NCI-H128 (cell line): Measurements from ENCODE around the gene ARNT2.
"Not testable (repeated sequence)": the region's sequence is repeated elsewhere in the genome, so short reads cannot be mapped to it uniquely, and the experiment has no call there.

Experiments used
- DNase-seq: peaks from one replicate; lab custom pipeline; 2025; ENCODE audit not compliant: unreplicated experiment; lab: John Stamatoyannopoulos, UW

The ARNT2 gene

GRCh38 chr15:80404057-80404760 is at the start of gene ARNT2:
ARNT2 (plus strand) TSS chr15:80404382; CDS start chr15:80404516, 134 bp downstream.
- no peak for DNase-seq

DNA sequence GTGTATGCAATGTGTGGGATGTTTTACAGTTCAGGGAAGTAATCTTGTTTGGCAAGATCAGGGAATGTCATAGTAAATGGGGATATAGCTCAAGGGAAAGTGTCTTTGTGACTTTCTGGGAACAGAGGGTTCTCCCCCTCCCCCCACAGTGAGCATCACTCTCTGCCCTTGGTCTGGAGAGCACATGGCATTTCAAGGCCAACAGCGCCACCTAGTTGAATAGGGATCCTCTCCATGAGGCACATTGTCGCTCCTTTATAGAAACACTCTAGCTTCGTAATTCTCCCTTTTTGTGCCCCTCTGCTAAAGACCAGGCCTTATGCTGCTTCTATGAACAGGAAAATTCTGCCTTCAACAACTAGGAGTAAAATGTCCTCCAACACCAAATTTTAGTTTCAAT is 37.1 kb upstream of the ARNT2 start:
- DNase-seq, result no peak

DNA sequence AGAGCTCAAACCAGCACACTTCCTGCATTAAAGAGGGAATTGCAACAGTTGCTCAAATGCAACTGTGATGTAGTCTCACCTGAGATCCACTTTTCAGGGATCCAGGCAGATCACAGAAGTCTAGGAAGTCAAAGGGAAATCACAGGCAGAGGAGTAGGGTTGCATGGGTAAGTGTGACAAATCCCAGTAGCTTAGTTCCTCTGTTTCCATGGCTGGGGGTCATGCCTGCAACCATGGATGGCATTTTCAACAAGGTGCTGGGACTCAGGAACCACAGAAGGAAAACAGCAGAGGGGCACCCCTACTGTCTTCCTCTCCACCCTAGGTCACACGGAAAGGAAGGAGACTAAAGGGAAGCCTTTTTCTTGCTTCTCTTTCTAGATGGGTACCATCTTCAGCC is 36.5 kb upstream of the ARNT2 start:
- no peak for DNase-seq

DNA sequence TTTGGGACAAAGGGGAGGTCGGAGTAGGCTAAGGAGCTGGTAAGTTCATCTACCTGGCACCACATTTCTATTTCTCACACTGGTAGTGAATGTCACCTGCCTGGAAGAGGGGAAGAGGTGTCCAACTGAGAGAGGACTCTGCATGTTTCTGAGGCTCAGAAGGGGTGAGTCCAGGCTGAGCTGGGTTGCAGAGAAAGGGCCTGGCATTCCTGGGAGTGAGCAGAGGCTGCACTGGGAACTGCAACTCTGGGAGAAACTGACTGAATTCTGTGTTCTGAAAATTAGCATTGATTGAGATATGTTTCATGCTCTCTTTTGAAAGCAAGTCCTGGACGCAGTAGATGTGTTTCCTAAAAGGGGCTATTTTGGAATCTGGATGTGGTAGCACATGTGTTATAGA is 32.3 kb upstream of the ARNT2 start:
- no peak for DNase-seq

- no peak for DNase-seq
Observed at GRCh38 chr15:80374441-80374840, 29.7 kb upstream of the ARNT2 start.

DNA sequence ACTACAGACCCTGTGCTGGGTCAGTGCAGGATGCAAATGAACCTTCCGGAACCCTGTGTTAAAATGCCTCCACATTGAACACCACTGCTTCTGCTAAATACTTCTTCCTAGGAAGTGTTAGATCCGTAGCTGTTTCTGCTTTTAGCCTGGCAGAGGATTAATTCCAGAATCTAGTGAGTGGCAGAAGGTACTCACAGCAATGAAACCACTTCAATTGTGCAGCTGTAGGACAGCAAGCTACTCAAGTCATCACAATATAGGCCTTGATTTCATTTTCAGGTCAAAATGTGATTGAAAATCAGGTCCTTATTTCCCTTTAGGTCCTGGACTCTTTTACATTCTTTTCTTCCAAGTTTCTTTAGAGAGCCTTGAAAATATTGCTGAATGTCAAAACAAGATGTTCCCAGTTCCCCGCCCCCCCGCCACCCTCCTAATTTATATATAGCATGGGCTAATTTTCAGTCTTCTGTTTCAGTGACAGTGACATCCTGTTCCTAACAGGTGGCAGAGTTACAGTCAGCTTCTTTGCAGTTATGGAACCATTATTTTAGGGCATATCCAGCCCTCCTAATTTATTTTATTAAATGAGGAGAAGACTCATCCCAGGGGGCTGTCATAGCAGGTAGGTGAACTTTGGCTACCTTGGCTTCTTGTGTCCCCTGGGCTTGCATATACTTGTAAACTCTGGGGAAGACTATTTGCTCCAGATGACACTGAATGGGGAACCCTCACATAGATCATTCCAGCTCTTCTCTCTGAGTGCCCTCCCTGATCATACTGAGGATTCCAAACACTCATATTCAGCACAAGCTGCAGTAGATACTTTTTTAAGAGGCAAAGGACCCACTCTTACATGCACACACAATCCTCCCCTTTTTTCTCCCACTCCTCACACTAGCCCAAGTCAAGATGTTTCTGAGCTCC is 28.0 kb upstream of the ARNT2 start:
- DNase-seq, result no peak

- no peak for DNase-seq
Observed at GRCh38 chr15:80379693-80380092, 24.5 kb upstream of the ARNT2 start.

DNA sequence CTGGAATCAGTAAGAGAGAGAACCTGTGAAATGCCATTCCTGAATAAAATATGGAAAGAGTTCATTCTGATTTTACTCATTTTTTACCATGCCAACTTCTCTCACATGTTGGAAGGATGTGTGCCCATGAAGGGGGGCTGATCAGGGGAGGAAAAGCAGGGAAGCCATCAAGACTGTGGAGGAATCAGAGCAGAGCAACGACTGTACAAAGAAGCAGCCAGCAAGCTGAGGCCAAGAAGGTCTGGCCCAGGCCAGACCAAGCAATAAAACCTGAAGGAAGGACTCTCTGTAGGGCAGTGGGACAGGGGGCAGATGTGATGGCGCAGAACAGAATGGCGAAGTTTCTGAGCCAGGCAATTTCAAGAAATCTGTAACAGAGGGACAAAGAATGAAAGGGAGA is 24.0 kb upstream of the ARNT2 start:
- no peak for DNase-seq

DNA sequence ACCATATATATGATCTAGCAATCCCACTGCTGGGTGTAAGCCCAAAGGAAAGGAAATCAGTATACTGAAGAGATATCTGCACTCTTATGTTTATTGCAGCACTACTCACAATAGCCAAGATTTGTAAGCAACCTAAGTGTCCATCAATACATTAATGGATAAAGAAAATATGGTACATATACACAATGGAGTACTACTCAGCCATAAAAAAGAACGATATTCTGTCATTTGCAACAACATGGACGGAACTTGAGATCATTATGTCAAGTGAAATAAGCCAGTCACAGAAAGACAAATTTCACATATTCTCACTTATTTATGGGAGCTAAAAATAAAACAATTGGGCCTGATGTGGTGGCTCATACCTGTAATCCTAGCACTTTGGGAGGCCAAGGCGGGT is 21.9 kb upstream of the ARNT2 start:
- DNase-seq, result no peak

DNA sequence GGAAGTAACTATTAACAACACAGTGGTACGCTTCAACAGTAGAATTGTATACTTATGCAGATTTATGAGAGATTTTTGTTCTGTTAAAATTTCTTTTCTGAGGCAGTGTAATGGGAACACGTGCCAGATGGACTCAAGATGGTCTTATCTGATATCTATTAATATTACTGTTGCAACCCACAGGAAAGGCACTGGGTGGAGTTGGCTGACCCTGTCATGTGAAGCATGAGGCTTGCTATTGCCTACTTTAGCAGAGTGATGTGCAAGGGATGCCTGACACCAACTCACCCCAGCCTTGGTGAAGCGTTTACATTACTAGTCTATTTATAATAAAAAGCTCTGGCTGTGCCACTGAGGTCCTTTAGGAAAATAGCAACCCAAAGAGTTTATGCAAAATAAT is 19.8 kb upstream of the ARNT2 start:
- DNase-seq, result no peak

GRCh38 chr15:80386151-80386550 is 18.0 kb upstream of the ARNT2 start:
- no peak for DNase-seq

- DNase-seq, result no peak
Observed at GRCh38 chr15:80388326-80388725, 15.9 kb upstream of the ARNT2 start.

- DNase-seq, result no peak
Observed at GRCh38 chr15:80389370-80389769, 14.8 kb upstream of the ARNT2 start.

DNA sequence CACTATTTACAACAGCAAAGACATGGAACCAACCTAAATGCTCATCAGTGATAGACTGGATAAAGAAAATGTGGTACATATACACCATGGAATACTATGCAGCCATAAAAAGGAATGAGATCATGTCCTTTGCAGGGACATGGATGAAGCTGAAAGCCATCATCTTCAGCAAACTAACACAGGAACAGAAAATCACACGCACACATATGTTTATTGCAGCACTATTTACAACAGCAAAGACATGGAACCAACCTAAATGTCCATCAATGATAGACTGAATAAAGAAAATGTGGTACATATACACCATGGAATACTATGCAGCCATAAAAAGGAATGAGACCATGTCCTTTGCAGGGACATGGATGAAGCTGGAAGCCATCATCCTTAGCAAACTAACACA is 13.2 kb upstream of the ARNT2 start:
- not testable (repeated sequence) for DNase-seq

- no peak for DNase-seq
Observed at GRCh38 chr15:80395616-80396015, 8.6 kb upstream of the ARNT2 start.

- DNase-seq, result no peak
Observed at GRCh38 chr15:80396096-80396495, 8.1 kb upstream of the ARNT2 start.

DNA sequence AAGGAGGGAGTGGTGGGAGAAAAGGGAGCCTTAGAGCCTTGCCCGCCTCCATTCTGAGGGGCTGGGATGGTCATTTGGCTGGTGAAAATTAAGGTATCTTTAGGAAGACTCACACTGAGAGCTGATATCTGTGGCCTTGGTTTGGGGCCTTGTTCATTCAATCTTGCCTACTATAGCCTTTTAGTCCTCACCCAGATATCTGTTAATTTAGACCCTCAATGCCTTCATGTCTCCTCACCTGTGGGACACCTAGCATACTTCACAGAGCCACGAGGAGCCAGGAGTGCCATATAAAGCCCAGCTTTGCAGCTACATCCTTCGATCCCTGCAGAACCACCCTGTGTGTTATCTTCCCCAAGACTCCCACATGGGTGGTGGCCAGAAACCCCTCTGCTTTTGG is 4.7 kb upstream of the ARNT2 start:
- no peak for DNase-seq

DNA sequence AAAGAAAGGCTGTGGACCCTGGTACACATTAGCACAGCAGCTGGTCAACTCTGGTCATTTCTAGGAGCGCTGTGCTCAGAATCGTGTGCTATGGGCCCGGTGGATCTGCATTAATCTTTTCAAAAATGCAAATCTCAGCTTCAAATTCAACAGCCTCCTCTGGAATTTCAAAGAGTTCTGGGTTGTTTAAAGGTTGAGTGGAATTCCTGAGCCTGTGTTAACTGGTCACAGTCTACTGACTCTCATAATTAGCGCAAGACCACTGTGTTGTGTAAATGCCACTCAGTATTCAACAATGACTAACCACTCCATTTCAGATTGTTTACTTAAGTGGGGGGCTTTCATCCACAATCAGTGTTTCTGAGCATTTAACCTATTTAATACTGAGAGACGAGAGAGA is 2.7 kb upstream of the ARNT2 start:
- no peak for DNase-seq

DNA sequence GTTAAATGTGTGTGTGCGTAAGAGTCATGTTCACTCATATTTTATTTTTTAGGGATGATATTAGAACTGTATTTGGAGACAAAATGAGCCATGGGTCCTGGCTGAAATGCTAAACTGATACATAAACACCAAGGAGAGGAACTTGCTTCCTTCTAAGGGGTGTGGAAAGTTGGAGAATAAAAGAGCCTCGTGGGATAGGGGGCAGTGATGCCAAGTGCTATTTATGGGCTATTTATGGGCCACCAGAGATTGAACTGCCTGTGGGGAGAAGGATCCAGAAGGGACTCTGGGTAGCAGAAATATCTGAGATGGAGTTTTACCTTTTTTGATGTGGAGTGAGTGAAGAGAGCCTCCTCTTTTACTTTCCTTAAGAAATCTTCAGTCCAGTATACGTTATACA is 1.8 kb upstream of the ARNT2 start:
- no peak for DNase-seq

- DNase-seq, result no peak
Observed at GRCh38 chr15:80403712-80404056, 498 bp upstream of the ARNT2 start.

DNA sequence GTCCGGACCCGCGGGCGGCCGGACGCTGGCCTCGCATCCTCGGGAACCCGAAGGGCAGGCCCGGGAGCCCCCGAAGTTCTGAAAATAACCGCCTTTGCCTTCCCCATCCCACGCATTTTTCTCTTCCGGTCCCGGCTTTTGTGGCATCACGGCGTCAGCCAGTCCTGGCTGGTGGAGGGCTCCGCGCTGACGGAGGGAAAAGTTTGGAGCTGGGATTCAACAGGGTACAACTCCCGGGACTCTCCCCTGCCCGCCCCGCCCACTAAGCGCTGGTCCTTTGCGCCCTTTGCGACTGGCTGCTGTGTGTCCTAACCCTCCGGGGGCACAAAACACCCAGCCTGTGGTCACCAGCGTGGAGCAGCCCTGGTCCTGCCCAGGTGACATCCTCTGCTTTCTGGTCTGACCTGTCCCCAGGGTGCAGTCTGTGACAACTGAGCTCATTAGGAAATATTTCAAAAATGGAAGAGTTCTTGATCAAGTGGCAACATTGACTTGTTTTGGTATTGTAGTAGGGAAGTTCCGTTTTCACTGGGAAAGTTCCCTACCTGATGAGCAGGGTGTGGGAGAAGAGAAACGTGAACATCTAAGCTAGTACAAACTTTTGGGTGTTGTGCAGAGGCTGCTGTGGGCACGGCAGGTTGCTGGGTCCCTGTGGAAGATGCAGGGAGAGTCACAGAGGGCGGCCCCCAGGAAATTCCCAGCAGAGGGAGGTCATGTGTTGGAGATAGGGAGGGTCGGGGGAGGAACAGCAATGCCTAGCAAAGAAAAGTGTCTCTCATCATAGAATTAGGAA is 775 bp downstream of the ARNT2 start:
- DNase-seq, result no peak

DNA sequence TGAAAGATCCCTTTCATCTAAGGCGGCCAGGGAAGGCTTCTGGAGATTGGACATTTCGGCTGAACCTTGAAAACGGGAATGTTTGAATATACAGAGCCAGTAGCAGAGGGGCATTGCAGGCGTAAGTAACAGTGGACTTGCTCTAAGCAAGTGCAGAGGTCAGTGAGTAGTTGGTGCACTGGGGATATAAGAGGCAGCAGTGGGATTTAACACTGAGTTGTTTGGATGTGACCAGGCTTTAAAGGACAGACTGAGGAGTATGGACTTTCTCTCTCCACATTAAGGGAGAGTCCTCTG is 1.3 kb downstream of the ARNT2 start:
- no peak for DNase-seq
